Activated T-helper 1 cell treated with Interleukin-2 at 50 U/mL for 16 hours (primary cell): Measurements from ENCODE around the gene RASAL2.
"Not testable (repeated sequence)": the region's sequence is repeated elsewhere in the genome, so short reads cannot be mapped to it uniquely, and the experiment has no call there.

Experiments
- DNase-seq: peaks from one replicate; pipeline ENCODE4 v3.0.0-alpha.2; 2020; ENCODE audit warnings: low read depth

The RASAL2 gene

DNA sequence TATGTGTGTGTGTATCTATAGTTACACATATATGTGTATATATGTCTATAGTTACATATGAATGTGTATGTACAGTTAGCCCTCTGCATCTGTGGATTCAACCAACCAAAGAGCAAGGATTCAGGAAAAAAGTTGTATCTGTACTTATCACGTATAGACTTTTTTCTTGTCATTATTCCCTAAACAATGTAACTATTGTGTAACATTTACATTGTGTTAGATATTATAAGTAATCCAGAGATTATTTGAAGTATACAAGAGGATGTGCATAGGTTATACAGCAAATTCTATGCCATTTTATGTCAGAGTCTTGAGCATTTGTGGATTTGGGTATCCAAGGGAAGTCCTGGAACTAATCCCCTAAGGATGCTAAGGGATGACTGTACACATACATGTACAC is 71.3 kb downstream of the RASAL2 start:
- no peak for DNase-seq

DNA sequence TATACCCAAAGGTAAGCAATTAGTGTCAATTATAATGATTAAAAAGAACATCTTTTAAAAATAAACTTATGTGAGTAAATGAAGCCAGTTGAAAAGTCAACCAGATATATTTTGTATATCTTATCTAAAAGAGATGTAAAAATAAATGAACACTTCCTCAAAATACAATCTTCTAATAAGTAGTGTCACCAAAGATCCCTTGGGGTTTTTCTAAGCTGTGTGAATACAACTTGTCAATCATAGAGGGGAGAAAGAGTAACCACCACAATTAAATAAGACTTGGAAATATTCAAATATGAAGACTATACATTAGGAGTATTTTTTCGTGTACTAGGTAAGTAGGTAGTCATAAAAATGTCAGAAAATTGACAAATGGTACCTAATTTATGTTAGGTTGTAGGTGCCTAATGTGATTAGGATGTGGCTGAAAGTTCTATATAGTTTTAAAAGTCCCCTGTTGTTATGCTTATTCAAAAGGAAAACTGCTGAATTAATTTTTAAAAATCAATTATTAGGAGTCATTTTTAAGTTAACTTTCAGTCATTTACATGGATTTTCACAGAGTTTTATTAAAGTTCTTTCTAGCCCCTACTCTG is 72.6 kb downstream of the RASAL2 start:
- no peak for DNase-seq

DNA sequence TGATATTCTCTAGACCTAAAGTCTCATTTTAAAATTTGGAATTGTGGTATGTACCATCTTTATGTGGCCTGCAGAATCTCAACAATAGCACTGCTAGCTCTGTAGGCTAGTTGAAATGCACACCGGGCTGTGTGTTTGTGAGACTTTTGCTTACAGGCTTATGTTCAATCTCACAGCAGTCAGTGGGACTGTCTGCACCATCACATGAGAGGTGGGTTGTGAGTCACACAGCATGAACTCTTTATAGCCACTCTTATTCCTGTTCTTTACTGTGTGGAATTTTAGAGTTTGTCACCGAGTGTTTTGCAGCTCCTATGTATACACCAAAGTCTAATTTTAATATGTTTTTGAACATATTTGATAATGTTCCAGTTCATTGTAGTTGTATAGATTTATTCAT is 74.6 kb downstream of the RASAL2 start:
- DNase-seq, result no peak

DNA sequence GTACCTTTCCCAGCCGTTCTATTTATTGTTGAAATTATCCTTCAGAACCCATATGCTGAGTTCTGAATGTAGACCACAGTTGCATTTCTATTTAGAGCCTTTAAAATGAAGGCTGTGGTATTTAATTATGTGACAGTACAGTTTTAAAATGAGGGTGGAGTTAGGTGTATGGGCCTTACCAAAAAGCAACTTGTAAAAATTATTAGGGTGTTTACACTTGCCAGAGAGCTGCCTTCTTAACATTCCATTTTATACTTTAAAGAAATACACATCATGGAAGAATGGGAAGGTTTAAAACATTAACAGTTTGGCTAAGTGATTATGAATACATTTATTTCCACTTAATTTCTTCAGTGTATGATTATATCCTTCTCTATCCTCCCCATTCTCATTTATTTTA is 75.7 kb downstream of the RASAL2 start:
- no peak for DNase-seq

DNA sequence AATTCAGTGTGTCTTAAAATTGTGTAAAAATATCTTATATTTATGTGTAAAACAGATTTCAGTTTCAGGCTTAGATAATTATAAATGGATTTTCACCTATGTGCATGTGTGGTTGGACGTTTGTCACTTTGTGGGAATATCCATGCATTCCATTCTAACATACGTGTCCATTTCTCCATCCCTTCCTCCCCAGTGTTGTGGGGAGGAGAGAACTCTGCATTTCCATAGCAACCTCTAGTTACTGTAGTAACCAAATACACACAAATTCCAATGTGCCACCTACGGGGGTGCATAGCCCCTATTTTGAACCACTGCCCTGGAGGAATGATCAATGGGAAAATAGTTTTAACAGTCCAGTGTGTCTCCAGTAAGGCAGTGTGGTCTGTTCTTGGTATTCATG is 79.0 kb downstream of the RASAL2 start:
- DNase-seq, result no peak

DNA sequence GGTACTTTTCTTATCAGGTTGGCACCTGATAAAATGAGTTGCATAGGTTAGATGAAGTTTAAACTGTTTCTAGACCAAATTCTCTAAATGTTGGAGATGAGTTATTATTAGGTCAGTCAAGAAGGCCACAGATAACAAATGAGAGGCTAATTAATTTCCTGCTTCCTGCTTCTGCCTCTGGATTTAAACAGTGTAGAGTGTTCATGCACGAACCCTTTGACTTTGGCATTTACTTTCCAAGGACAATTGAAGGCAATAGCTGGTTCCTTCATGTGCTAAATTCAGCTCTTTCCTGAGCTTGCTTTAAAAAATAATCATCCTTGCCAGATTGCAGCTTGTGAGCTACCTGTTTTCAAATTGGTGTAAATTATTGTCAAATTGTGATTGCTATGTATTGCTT is 80.6 kb downstream of the RASAL2 start:
- DNase-seq, result no peak

DNA sequence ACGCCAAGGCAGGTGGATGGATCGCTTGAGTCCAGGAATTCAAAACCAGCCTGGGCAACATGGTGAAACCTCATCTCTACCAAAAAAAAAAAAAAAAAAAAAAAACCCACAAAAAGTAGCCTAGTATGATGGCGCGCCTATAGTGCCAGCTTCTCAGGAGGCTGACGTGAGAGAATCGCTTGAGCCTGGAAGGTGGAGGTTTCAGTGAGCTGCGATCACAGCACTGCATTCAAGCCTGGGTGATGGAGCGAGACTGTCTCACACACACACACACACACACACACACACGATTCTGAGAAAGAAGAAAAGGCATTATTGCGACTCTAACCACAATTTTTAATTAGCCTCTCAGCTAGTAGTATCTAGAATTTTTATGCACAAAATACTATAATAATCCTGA is 86.5 kb downstream of the RASAL2 start:
- DNase-seq, result no peak

DNA sequence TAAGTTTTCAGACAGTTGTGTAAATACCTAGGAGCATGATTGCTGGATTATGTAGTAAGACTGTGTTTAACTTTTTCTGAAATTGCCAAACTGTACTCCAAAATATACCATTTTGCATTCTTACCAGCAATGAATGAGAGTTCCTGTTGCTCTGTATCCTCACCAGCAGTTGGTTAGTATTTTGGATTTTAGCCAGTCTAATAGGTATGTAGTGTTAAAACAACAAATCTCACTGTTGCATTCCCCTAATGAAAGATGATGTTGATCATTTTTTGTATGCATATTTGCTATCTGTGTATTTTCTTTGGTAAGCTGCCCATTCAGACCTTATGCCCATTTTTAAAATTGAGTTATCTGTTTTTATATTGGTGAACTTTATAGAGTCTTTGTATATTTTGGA is 89.9 kb downstream of the RASAL2 start:
- no peak for DNase-seq

DNA sequence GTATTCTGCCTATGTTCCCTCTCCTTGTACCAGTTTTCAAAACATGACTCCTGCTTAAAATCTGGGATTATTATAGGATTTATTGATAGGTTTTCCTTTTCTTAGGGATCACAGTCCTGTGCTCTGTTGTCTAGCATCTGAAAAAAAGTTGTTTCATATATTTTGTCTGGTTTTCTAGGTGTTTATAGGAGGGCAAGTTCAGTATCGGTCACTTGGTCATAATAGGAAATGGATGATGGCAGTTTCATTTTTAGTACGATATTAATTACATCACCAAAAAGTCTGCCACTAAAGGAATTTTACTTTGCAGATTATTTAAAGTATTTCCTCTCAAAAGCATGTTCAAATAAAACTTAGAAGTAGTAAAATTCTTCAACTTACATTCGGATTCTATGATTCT is 94.4 kb downstream of the RASAL2 start:
- no peak for DNase-seq

DNA sequence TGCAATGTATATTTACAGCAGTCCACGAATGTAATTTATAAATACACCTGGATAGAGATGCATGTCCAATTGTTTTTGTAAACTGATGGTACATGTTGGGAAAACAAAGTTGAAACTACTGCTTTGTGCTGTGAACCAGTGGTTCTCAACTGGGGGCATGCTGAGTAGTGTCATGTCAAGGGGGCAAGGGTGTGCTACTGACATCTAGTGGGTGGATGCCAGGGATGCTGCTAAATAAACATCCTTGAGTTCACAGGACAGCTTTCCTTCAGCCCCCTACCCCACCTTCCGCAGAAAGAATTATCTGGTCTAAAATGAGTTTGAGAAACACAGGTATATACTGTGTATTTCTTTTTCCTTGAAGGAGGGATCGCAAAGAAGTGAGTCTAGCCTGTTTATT is 95.9 kb downstream of the RASAL2 start:
- no peak for DNase-seq

DNA sequence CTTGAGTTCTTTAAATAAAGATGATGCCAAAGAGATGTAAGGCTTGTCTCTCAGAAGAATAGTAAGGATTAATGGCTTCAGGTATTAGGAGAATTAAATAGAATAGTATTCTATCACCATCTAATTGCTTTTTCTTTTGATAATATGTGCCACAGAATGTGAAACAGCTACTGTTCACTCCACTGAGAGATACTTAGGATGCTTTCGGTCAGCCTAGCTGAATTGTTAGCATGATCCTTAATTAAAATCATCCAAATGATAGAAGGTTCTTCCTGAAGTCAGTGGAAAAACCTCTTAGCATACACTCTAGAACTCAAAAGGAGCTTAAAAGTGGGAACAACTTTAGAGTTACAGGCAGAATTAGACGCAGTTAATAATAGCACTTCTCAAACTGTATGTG is 97.0 kb downstream of the RASAL2 start:
- no peak for DNase-seq

DNA sequence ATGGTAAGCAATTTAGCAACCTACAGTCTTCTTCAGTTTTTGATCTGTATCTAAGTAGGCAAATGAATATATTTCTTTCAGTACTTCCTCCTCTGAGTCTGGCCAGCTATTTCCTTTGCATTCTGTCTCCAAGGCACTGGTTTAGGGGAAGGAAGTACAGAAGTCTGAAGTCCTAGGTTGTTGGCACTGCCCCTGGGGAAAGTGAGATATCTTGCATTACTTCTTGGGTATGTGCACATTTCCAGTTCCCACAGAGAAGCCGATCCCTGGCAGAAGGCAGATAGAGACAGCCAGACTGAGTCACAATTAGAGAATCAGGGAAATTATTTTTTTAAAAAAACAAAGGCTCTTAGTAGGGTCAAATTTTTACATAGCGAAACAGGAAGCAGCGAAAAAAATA is 98.8 kb downstream of the RASAL2 start:
- DNase-seq, result no peak

DNA sequence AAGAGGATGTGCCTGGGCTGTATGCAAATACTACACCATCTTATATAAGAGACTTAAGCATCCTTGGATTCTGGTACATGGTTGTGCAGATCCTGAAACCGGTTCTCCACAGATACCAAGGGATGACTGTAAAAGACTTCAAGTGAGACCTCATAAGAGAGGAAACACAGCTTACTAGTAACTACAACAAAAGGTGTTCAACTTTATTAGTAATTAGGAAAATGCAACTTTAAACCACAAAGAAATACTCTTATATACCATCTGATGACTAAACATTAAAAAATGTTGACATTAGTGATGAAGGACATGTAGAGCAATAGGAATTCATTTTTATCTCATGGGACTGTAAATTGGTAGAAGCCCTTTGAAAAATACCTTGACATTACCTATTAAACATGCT is 102.7 kb downstream of the RASAL2 start:
- DNase-seq, result no peak

DNA sequence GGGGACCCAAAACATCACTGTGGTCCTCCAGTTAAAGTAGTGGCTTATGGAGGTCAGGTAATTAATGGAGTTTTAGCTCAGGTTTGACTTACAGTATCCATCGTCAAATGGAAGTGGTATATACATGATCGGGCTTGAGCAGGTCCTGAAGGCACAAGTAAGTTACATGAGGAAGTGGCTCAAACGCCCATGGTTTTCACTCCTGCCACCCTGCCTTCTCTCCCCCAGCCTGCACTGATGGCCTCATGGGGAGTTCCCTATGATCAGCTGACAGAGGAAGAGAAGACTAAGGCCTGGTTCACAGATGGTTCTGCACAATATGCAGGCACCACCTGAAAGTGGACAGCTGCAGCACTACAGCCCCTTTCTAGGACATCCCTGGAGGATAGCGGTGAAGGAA is 108.2 kb downstream of the RASAL2 start:
- DNase-seq, result not testable (repeated sequence)

DNA sequence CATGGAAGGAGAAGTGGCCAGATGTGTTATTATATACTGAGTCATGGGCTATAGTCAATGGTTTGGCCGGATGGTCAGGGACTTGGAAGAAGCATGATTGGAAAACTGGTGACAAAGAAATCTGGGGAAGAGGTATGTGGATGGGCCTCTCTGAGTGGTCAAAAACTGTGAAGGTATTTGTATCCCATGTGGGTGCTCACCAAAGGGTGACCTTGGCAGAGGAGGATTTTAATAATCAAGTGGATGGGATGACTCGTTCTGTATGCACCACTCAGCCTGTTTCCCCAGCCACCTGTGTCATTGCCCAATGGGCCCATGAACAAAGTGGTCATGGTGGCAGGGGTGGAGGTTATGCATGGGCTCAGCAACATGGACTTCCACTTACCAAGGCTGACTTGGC is 108.6 kb downstream of the RASAL2 start:
- not testable (repeated sequence) for DNase-seq

DNA sequence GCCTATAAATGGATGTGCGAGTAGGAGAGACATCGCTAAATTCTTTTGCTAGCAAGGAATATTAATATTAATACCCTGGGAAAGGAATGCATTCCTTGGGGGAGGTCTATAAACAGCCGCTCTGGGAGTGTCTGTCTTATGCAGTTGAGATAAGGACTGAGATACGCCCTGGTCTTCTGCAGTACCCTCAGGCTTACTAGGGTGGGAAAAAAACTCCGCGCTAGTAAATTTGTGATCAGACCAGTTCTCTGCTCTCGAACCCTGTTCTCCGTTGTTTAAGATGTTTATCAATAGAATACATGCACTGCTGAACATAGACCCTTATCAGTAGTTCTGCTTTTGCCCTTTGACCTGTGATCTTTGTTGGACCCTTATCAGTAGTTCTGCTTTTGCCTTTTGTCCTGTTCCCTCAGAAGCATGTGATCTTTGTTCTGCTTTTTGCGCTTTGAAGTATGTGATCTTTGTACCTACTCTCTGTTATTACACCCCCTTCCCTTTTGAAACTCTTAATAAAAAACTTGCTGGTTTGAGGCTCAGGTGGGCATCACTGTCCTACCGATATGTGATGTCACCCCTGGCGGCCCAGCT is 114.5 kb downstream of the RASAL2 start:
- not testable (repeated sequence) for DNase-seq

DNA sequence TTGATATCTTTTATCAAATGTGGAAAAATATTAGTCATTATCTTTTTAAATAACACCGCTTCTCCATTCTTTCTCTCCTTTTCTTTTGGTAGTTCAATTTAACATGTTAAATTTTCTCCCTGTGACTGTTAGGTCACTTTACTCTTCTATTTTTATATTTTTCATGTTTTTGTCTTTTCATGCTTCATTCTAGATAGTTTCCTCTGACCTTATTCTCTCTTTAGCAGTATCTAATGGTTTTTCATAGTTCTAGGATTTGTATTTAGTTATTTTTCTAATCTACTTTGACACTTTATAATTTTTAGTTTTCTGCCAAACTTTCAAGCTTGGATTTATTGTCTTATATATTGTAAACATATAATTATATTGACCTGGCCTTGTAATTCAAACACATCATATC is 116.0 kb downstream of the RASAL2 start:
- no peak for DNase-seq

DNA sequence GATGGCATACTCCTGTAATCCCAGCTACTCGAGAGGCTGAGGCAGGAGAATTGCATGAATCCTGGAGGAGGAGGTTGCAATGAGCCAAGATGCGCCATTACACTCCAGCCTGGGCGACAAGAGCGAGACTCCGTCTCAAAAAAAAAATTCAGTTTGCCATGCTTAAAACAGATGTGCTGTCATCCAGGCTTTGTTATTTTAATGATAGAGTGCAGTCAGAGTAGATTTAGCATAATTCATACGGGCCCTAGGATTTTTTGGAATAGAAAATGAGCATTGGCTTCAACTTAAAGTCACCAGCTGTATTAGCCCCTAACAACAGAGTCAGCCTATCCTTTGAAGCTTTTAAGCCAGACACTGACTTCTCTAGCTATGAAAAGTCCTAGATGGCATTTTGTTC is 124.6 kb downstream of the RASAL2 start:
- no peak for DNase-seq

DNA sequence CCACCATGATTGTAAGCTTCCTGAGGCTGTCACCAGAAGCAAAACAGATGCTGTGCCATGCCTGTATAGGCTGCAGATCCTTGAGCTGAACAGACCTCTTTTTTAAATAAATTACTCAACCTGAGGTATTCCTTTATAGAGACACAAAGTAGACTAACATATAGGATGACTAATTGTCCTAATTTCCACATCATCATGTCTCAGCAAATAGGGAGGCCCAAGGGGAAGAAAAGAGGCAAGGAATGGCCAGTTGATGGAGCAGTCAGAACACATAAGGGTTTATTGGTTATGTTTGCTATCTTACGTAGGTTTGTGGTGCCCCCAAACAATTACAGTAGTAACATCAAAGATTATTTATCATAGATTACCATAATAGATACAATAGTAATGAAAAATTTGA is 126.2 kb downstream of the RASAL2 start:
- no peak for DNase-seq

DNA sequence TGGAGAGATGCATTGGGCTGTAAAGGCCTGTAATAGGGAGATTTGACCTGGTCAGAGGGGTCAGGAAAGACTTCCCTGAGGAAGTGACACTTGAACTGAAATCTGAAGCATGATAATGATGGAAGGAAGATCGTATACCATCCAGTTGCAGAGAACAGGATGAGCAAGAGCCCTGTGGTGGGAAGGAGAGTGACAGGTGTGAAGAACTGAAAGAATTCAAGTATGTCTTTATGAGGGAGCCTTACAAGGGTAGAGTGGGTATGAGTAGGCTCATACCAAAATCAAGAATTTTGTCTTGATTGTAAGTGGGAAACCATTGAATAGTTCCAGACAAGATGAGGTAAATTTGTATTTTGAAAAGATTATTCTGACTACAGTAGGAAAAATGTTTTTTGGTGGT is 129.4 kb downstream of the RASAL2 start:
- no peak for DNase-seq

DNA sequence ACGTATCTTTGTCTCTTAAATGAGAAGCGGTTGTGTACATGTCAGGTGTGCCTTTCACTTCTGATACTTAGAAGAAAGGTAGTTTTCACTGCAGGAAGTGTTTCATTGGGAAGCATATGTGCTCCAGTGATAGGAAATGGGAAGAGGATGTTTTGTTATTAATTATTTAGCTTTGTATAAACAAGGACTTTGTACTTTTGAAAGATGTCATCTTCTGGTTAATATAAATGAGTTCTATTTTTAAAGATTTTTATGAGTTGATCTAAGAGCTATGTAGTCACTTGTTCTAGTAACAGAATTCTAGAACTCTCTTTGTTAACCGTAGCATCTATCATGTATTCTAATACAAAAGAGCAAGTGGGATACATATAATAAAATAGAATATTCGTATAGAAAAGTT is 130.5 kb downstream of the RASAL2 start:
- no peak for DNase-seq

DNA sequence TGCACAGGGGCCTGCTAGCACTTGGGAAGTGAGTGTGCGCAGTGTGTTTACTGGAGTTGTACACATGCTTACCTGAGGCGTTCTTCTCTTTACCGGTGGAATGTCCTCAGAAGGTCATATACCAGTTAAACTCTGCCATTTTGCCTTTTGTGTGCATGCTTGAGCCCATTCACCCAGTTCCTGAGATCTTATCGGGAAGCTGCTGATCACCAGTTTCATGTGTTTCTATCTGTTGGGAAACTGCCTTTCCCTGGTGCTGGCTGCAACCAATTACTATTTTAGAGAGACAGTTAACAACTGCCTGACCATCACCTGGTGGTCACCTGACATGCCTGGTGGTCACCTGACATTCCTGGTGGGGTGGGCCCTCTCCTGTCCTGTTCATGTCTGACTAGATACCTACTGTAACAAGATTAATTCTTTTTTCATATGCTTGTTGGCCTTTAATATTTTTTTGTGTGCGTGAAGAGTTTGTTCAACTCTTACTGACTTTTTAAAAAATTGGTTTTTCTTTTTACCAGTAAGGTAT is 137.0 kb downstream of the RASAL2 start:
- DNase-seq, result no peak

DNA sequence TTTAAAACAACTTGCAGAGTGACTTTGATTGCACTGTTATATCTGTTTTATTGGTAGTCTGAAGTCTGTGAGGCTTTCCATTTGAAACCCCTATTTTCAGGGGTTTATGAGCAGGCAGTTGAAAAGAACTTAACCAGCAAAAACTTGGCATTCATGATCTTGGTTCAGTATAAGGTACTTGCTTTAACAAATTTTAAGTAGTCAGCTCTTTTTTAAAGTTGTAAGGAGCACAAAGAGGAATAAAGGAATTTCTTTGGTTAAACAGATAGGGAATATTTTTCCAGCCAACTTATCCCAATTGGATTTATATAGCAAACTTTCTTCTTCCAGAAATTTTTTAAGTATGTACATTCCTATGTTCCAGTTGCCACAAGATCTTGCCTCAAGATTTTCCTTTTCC is 138.2 kb downstream of the RASAL2 start:
- DNase-seq, result no peak

DNA sequence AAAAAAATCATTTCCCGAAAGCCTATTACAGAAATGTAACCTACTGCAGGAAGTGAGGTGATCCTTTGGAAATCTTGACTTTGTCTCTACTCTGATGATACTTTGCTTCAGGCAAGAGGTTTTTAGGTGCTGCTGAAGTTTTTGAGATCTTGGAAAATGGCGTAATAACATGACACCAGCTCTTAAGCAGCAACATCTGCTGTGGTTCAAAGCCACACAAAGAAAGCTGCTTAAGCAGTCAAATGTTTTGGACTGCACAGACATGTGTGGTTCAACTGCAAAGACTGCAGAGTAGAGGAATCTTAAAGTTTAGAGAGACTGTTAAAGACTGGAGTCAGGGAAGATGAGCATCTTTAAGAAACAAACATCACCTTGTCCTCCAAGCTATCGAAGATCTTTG is 139.0 kb downstream of the RASAL2 start:
- no peak for DNase-seq
